HG03565 (cell line): ENCODE results near the gene RAB10.

ENCODE experiments used
- ATAC-seq: cut with Tn5 transposase; IDR thresholded peaks from one replicate; pipeline ENCODE4 v1.9.1; 2021; ENCODE audit warnings: mild to moderate bottlenecking, moderate library complexity; ENCODE audit not compliant: unreplicated experiment

Gene RAB10

DNA sequence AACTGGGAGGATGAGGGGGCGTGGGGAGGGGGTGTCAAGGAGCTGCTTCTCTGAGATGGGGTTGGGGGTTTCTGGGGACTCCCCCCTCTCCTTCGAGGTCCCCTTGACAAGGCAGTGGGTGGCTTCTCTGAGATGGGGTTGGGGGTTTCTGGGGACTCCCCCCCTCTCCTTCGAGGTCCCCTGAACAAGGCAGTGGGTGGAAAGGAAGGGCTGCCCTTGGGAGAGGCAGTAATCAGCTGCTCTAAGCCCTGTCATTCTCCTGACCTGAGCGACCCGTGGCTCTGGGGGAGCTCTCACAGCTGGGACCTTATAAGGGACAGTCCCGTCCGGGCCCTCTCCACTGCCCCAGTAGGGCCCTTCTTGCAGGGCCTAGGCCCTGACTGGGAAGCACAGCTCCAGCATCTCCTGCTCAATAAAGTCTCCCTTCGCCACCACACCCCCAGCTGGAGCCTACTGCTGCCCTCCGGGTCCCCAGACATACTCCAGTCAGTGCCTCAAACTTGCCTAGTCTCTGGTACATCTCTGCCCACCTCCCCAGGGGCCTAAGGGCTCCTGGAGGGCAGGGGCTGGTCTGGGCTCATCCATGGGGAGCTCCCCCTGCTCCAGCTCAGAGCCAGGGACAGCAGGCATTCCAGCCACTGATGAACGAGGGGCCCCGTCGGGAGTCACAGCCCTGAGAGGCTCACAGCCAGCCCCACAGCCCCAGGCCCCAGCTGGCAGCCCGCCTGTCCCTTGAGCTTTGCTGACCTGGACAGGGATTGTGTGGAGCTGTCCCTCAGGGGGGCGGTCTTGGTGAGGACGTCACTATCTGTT, 141.8 kb downstream of the RAB10 start:
- no peak for ATAC-seq

- ATAC-seq = no peak
These were observed 142.4 kb downstream of the RAB10 start for GRCh38 chr2:26176279-26176615.

DNA sequence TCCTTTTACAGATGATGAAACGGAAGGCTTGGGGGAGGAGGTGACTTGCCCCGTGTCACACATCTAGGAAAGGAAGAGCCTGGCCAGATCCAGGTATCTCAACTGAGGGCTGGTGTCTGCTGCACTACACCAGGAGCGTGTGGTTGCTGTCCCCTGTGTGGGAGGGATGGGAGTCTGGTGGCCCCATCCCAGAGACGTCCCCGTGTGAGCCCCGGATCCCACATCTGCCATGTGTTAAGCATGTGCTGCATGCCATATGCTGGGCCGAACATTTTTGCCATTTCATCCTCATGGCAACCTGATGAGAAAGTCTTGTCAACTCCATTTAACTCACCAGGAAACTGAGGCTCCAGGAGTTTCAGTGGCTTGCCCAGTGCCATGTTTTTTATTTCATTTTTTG, 143.2 kb downstream of the RAB10 start:
- ATAC-seq = no peak

- no peak for ATAC-seq
These were observed 144.4 kb downstream of the RAB10 start for GRCh38 chr2:26178246-26178645.

GRCh38 chr2:26178746-26179436, 145.0 kb downstream of the RAB10 start:
- ATAC-seq = no peak

DNA sequence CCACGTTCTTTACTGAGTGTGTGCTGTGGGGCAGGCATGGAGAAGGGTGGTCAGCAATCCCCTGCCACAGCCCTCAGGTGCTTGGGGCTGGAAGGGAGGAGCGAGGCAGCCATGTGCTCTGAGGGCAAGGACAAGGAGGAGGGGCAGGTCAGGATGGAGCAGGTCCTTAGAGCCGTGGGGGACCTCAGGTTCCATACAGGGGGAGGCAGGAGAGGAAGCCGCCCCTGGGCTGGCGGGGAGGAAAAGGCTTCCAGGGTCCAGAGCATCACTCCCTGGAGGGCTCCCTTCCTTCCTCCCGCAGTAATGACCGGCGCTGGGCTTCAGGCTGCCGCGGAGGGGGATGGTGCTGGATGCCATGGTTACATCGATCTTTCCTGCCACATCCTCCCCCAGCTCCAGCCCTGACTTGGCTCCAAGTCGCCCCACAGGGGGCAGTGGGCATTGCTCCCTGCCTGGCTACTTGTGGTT, 145.6 kb downstream of the RAB10 start:
- no peak for ATAC-seq

DNA sequence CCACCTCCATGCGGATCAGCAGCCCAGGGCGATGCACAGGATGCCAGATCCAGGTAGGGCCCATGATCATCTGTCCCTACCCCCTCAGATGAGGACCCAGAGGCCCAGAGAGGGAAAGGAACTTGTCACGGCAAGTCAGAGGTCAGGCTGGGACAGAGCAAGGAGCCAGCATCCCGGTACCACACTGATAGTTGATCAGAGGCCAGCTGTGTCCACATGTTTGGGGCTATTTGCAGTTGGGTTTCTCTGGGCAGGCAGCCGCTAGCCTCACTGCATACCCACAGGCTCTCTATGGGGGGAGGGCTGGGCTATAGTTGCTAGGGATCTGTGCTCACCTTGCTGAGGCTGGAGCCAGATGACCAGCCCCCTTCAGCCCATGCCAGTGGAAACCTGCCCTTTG, 148.6 kb downstream of the RAB10 start:
- ATAC-seq = no peak

- ATAC-seq = no peak
These were observed 149.2 kb downstream of the RAB10 start for GRCh38 chr2:26182887-26183630.

DNA sequence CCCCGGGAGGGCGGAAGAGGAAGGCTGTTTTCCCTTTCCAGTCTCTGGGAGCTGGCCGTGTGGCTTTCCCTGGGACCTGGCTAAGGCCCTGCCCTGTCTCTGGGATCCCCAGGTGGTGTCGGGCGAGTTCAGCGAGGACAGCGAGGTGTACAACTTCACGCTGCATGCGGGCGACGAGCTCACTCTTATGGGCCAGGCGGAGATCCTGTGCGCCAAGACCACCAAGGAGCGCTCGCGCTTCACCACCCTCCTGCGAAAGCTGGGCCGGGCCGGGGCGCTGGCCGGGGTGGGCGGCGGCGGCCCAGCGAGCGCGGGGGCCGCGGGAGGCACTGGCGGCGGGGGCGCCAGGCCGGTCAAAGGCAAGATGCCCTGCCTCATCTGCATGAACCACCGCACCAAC, 150.2 kb downstream of the RAB10 start:
- ATAC-seq = no peak

- ATAC-seq = peak; percentile 84
These were observed 150.8 kb downstream of the RAB10 start for GRCh38 chr2:26184555-26185303.

DNA sequence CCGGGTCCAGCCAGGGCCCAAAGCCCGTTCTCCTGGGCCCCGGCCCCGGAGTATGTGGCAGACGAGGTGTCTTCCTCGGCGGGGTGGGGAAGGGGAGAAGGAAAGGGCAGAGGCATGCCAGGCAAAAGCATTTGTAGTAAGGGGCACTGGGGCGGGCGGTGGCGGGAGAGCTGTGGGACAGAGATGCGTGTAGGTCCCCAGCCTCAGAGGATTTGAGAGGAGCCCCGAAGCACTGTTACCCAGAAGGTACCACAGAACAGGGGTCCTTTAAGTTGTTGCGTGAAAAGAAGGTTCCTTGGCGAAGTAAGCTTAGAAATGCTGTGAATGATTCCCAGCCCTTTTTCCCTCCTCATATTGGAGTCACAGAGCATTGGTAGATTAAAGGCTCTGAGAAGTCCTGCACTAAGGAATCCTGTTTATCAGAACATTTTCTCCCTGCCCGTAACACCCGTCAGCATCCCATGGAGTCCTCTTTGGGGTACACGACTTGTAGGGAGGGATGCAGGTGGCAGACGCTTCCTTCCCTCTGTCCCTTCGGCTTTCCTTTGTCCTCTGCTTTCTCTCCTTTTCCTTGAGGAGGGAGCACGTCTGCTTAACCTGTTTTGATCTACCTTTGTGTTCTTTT, 151.5 kb downstream of the RAB10 start:
- no peak for ATAC-seq

GRCh38 chr2:26185954-26186770, 152.3 kb downstream of the RAB10 start:
- no peak for ATAC-seq
